GM18498 (cell line): ENCODE data around the gene ZMYM3.

Source experiments
- ATAC-seq: cut with Tn5 transposase; IDR thresholded peaks from one replicate; pipeline ENCODE4 v1.9.1; 2021; ENCODE audit warnings: mild to moderate bottlenecking, moderate library complexity; ENCODE audit not compliant: unreplicated experiment

The ZMYM3 gene

GRCh38 chrX:71253253-71254091 is 468 bp downstream of the ZMYM3 start:
- ATAC-seq, result no peak

GRCh38 chrX:71252221-71252620 is 1.7 kb downstream of the ZMYM3 start:
- ATAC-seq, result no peak

- ATAC-seq, result no peak
Observed at GRCh38 chrX:71251466-71251973, 2.4 kb downstream of the ZMYM3 start.

GRCh38 chrX:71250841-71251240 is 3.1 kb downstream of the ZMYM3 start:
- ATAC-seq, result no peak

GRCh38 chrX:71245159-71245558 is 8.8 kb downstream of the ZMYM3 start:
- ATAC-seq, result no peak

- ATAC-seq, result no peak
Observed at GRCh38 chrX:71244359-71245128, 9.4 kb downstream of the ZMYM3 start.

- no peak for ATAC-seq
Observed at GRCh38 chrX:71241301-71241700, 12.6 kb downstream of the ZMYM3 start.

GRCh38 chrX:71239781-71240180 is 14.2 kb downstream of the ZMYM3 start:
- ATAC-seq, result no peak

GRCh38 chrX:71236836-71237235 is 17.1 kb downstream of the ZMYM3 start:
- ATAC-seq, result no peak

GRCh38 chrX:71235482-71235881 is 18.5 kb downstream of the ZMYM3 start:
- no peak for ATAC-seq

GRCh38 chrX:71228063-71228642 is 25.8 kb downstream of the ZMYM3 start:
- ATAC-seq, result no peak

GRCh38 chrX:71227370-71228062 is 26.4 kb downstream of the ZMYM3 start:
- no peak for ATAC-seq

- no peak for ATAC-seq
Observed at GRCh38 chrX:71225676-71226075, 28.3 kb downstream of the ZMYM3 start.

- ATAC-seq, result no peak
Observed at GRCh38 chrX:71225009-71225408, 28.9 kb downstream of the ZMYM3 start.

GRCh38 chrX:71224098-71224708 is 29.7 kb downstream of the ZMYM3 start:
- ATAC-seq, result no peak

GRCh38 chrX:71222929-71223328 is 31.0 kb downstream of the ZMYM3 start, which contains the start of gene GJB1:
Gene GJB1, plus strand, starts transcription at chrX:71223224. Its CDS starts 484 bp downstream, at chrX:71223708.
- no peak for ATAC-seq

- no peak for ATAC-seq
Observed at GRCh38 chrX:71221145-71221544, 32.8 kb downstream of the ZMYM3 start.

- no peak for ATAC-seq
Observed at GRCh38 chrX:71217298-71217697, 36.6 kb downstream of the ZMYM3 start.

GRCh38 chrX:71216485-71216884 is 37.5 kb downstream of the ZMYM3 start:
- no peak for ATAC-seq

- ATAC-seq, result no peak
Observed at GRCh38 chrX:71215338-71215912, 38.5 kb downstream of the ZMYM3 start.
